Thyroid gland (tissue), 4 donors: ENCODE measurements around the gene PASK. TPM values are rescaled to one million over a fixed set of nuclear protein-coding genes. Genes with fewer than 3 reads are reported as not detected.

Experiments used
- DNase-seq, 2 donors: peaks; one replicate each; pipeline ENCODE4 v3.0.0-alpha.2; 2019
- H3K27ac ChIP-seq, 3 donors: fragments of 200-600 bp; sonication (generic); 1 replicate in 2 of 3; 2 replicates in 1 of 3; pipeline ENCODE4 v1.5.1; 2016 to 2019; ENCODE audit warnings: mild to moderate bottlenecking in 1 of 3, moderate library complexity in 1 of 3
- H3K27me3 ChIP-seq: fragments of 200-600 bp; sonication (generic); one replicate; pipeline ENCODE4 v1.5.1; 2019
- H3K36me3 ChIP-seq, 2 donors: fragments of 200-600 bp; sonication (generic); one replicate each; pipeline ENCODE4 v1.5.1; 2016 to 2019
- H3K4me1 ChIP-seq, 2 donors: fragments of 200-600 bp; sonication (generic); one replicate each; pipeline ENCODE4 v1.5.1; 2017 to 2019
- H3K4me3 ChIP-seq, 3 donors: fragments of 200-600 bp; sonication (generic); replicated peaks in 1 of 3; 1 replicate in 2 of 3; 2 replicates in 1 of 3; pipeline ENCODE4 v1.5.1; 2016; ENCODE audit warnings: mild to moderate bottlenecking in 1 of 3
- H3K9me3 ChIP-seq: fragments of 200-600 bp; sonication (generic); one replicate; pipeline ENCODE4 v1.5.1; 2017
- CTCF ChIP-seq, 6 experiments: fragments of 200-600 bp in 3 of 6; fragments of 450-650 bp in 3 of 6; sonication (generic) in 3 of 6; IDR thresholded peaks; one replicate each; pipeline ENCODE4 v1.5.1; 2016 to 2019; ENCODE audit warnings: antibody characterized with exemption in 6 of 6, mild to moderate bottlenecking in 2 of 6, inconsistent platforms in 1 of 6, moderate library complexity in 1 of 6
- POLR2A ChIP-seq, 2 donors: fragments of 450-650 bp; IDR thresholded peaks; one replicate each; pipeline ENCODE4 v1.6.1; 2017; ENCODE audit warnings: antibody characterized with exemption in 2 of 2, mild to moderate bottlenecking in 2 of 2, moderate library complexity in 1 of 2
- WGBS, 2 donors: methylation state at CpG; one replicate each; pipeline ENCODE4 v1.1.5; 2017; 5-methylcytosine and 5-hydroxymethylcytosine counted together
- intact Hi-C: fragments of 100-400 bp; cut with DNase I; formaldehyde crosslinking; loops from one replicate; pipeline ENCODE4 v1.15.1; 2023
- total RNA-seq, 4 donors: library from RNA; depleted of rRNA; stranded (reverse); fragments of >200 nt; gene quantifications; one replicate each; pipeline ENCODE4 v1.2.3, GENCODE V29; 2016

The PASK gene
- total RNA-seq, 4 donors from 2014 or later: 7.0 to 29.4 (median 20.8) TPM

DNA sequence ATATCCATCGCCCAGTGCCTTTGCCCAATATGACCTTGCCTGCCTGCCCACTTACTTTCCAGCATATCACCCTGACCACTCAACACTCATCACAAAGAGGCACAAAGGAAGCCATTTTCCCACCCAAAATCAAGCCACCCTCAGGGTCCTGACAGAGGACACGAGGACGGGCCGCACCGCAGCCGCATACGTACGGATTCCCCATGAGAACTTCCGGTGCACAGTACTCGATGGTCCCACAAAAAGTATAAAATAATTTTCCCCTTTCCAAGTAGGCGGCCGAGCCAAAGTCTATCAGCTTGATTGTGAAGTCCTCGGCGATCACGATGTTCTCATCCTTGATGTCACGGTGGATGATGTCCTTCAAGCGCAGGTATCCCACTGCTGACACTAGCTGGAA lies 37.2 kb downstream of the PASK start:
- Histone ChIP-seq H3K4me1 (no peaks in the 10 kb centered on the region), H3K4me3 (no peak overlapping the region), H3K36me3 (no peaks in the 10 kb centered on the region), H3K27ac (no peak overlapping the region), H3K27me3 (no peaks in the 10 kb centered on the region), H3K9me3 (no peaks in the 10 kb centered on the region)
- DNase-seq: no peak
- intact Hi-C loops: no loop called here
- WGBS, 2 donors: 97% methylated on average over 17 of the region's 17 CpGs
- TF ChIP-seq POLR2A (IDR thresholded peaks at IDR 0.05) (no peak), CTCF (IDR thresholded peaks at IDR 0.05) (no peak)

- intact Hi-C loops: no loop called here
- 92 to 93% methylated on average over 9 of the region's 9 CpGs for WGBS, 2 donors
- no peak for DNase-seq
Observed at GRCh38 chr2:241111440-241111805, 37.8 kb downstream of the PASK start.

GRCh38 chr2:241110607-241111439 lies 38.4 kb downstream of the PASK start:
- Histone ChIP-seq H3K9me3 (no peaks in the 10 kb centered on the region), H3K27me3 (no peaks in the 10 kb centered on the region), H3K36me3 (no peaks in the 10 kb centered on the region), H3K4me1 (no peaks in the 10 kb centered on the region), H3K27ac (no peak overlapping the region), H3K4me3 (no peak overlapping the region)
- no peak for TF ChIP-seq CTCF (IDR thresholded peaks at IDR 0.05)
- TF ChIP-seq POLR2A (IDR thresholded peaks at IDR 0.05): no peak
- 94 to 95% methylated on average over 12 to 19 of the region's 19 CpGs for WGBS, 2 donors
- no peak for DNase-seq
- intact Hi-C loops: no loop called here

More at GRCh38 chr2:241111440-241111805, 37.8 kb downstream of the PASK start:
- Histone ChIP-seq H3K4me3 (no peak overlapping the region), H3K36me3 (no peaks in the 10 kb centered on the region), H3K27ac (no peak overlapping the region), H3K27me3 (no peaks in the 10 kb centered on the region), H3K4me1 (no peaks in the 10 kb centered on the region), H3K9me3 (no peaks in the 10 kb centered on the region)
- no peak for TF ChIP-seq POLR2A (IDR thresholded peaks at IDR 0.05)

- H3K4me3 ChIP-seq: no peak overlapping the region
- no peaks in the 10 kb centered on the region for H3K27me3 ChIP-seq
- DNase-seq: no peak
- no peak for TF ChIP-seq POLR2A (IDR thresholded peaks at IDR 0.05)
- TF ChIP-seq CTCF (IDR thresholded peaks at IDR 0.05): no peak
- H3K9me3 ChIP-seq: no peaks in the 10 kb centered on the region
- no peak overlapping the region for H3K27ac ChIP-seq
- WGBS, 2 donors: 94% methylated on average over 9 of the region's 9 CpGs
- no peaks in the 10 kb centered on the region for H3K36me3 ChIP-seq
- H3K4me1 ChIP-seq: no peaks in the 10 kb centered on the region
- intact Hi-C loops: no loop called here
Observed at GRCh38 chr2:241110089-241110606, 39.1 kb downstream of the PASK start.

DNA sequence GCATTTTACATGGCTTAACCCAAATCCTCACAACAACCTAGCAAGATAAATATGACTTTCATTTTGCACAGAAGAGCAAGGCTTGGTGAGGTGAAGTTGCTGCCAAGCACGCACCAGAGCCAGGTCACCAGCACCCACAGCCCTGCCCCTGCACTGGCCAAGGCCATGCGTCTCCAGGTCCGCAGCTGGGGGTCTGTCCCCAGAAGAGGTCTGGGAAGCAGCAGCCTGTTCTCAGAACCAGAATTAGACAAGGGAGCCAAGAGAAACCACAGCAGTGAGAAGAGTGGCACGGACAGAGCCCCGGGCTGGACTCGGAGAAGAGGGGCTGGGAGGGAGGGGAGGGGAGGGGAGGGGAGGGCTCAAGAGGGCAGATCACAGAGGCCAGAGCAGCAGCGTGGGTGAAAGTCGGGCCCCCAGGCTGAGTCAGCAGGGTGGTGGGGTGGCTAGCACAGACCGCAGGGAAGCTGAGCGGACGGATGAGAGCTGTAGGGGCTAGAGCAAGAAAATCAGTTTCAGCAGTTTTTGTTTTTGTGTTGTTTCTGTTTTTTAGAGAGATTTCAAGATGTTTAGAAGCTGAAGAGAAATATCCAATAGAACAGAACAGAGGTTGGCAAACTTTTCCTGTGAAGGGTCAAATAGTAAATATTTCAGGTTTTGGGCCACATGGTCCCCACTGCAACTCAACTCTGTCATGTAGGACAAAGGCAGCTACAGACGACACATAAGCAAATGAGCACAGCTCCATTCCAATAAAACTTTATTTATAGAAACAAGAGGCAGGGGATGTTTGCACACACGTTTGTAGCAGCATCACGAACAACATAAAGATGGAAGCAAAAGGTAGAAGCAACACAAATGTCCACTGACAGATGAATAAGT lies 39.8 kb downstream of the PASK start:
- H3K27me3 ChIP-seq: no peaks in the 10 kb centered on the region
- DNase-seq: no peak
- no peaks in the 10 kb centered on the region for H3K9me3 ChIP-seq
- H3K36me3 ChIP-seq: no peaks in the 10 kb centered on the region
- no peaks in the 10 kb centered on the region for H3K4me1 ChIP-seq
- H3K27ac ChIP-seq: no peak overlapping the region
- WGBS, 2 donors: 74 to 80% methylated on average over 14 of the region's 14 CpGs
- no peak for TF ChIP-seq POLR2A (IDR thresholded peaks at IDR 0.05)
- H3K4me3 ChIP-seq: no peak overlapping the region
- intact Hi-C loops: no loop called here
